GM12873 (cell line): ENCODE measurements around the gene DHX38.

Experiments used
- TF ChIP-seq, protein P1 (sequence below): IDR thresholded peaks from 2 replicates; pipeline ENCODE4 v1.5.1; 2012; ENCODE audit warnings: low read depth, mild to moderate bottlenecking, moderate library complexity, low read length, control low read depth; ENCODE audit not compliant: insufficient read depth; ENCODE audit errors: missing control alignments

The DHX38 gene

DNA sequence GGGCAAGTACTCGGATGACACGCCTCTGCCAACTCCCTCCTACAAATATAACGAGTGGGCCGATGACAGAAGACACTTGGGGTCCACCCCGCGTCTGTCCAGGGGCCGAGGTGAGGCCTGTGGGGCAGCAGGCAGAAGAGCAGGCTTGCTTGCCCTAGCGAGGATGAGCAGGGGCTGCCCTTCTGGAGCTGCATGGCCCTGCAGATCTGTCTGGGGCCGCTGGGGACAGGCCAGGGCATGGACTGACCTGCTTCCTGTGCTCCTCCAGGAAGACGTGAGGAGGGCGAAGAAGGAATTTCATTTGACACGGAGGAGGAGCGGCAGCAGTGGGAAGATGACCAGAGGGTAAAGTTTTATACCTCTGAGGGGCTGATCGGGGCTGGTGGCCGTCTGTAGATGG is 5.3 kb downstream of the DHX38 start:
- TF ChIP-seq, protein P1, sequence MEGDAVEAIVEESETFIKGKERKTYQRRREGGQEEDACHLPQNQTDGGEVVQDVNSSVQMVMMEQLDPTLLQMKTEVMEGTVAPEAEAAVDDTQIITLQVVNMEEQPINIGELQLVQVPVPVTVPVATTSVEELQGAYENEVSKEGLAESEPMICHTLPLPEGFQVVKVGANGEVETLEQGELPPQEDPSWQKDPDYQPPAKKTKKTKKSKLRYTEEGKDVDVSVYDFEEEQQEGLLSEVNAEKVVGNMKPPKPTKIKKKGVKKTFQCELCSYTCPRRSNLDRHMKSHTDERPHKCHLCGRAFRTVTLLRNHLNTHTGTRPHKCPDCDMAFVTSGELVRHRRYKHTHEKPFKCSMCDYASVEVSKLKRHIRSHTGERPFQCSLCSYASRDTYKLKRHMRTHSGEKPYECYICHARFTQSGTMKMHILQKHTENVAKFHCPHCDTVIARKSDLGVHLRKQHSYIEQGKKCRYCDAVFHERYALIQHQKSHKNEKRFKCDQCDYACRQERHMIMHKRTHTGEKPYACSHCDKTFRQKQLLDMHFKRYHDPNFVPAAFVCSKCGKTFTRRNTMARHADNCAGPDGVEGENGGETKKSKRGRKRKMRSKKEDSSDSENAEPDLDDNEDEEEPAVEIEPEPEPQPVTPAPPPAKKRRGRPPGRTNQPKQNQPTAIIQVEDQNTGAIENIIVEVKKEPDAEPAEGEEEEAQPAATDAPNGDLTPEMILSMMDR = no peak

DNA sequence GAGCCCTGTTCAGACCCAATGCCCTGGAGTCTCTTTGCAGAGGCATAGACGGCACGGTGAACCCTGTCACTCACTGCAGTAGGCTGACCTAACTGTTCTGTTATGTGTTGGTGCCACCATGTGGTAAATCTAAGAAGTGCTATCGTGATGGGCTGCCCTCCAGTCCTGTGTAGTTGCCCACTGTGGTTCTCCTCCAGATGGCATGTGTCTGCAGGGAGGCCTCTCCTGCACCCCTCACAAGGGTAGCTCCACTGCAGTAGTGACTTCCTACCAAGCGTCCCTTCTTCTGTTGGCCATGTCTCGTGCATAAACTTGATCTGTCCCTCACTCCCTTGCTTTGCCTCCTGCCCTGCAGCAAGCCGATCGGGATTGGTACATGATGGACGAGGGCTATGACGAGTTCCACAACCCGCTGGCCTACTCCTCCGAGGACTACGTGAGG is 5.8 kb downstream of the DHX38 start:
- TF ChIP-seq, protein P1 = peak; percentile 75

DNA sequence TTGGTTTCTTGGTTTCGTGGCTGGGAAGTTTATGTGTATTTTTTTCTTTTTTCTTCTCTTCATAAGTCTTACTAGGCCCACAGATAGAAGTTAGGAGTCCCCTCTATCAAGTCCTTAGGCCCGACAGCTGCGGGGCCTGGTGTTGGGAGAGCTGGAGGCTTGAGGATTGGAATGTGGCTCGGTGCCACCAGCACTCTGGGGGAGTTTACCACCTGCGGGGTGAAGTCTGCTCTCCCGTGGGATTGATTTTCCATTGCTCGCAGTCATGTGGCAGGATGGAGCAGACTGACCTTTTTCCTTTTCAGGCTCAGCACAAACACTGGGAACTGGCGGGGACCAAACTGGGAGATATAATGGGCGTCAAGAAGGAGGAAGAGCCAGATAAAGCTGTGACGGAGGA is 7.5 kb downstream of the DHX38 start:
- TF ChIP-seq, protein P1 = no peak

DNA sequence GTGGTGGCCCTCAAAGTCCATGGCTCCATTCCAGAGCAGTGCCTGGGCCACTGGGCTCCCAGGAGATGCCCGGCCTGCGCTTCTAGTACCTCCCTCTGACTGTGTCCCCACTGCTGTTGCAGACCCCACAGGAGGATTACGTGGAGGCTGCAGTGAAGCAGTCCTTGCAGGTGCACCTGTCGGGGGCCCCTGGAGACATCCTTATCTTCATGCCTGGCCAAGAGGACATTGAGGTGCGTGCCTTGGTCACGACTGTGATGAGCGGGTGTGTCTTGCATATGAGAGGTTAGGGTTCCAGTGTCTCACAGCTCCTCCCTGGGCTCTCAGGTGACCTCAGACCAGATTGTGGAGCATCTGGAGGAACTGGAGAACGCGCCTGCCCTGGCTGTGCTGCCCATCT is 11.3 kb downstream of the DHX38 start:
- TF ChIP-seq, protein P1 = no peak

DNA sequence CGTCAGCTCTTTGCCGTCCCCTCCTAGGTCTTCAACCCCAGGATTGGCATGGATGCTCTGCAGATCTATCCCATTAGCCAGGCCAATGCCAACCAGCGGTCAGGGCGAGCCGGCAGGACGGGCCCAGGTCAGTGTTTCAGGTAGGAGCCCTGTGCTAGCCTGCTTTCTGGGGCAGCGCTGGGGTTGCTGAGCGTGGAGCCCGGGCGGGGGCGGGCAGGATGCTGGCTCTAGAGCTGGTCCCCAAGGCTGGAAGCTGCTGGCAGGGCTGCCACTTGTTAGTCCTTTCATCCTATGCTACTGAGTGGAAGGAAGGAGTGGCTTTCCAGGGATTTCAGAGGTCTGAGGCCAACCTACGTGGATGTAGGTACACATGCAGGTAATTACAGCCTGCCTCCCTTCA is 12.3 kb downstream of the DHX38 start:
- TF ChIP-seq, protein P1 = no peak

DNA sequence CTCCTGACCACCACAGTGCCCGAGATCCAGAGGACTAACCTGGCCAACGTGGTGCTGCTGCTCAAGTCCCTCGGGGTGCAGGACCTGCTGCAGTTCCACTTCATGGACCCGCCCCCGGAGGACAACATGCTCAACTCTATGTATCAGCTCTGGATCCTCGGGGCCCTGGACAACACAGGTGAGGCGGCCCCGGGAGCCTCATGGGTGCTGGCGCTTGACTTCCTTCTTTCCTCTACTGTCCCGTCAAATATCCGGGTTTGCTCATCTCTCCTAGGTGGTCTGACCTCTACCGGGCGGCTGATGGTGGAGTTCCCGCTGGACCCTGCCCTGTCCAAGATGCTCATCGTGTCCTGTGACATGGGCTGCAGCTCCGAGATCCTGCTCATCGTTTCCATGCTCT is 13.7 kb downstream of the DHX38 start:
- TF ChIP-seq, protein P1 = no peak

DNA sequence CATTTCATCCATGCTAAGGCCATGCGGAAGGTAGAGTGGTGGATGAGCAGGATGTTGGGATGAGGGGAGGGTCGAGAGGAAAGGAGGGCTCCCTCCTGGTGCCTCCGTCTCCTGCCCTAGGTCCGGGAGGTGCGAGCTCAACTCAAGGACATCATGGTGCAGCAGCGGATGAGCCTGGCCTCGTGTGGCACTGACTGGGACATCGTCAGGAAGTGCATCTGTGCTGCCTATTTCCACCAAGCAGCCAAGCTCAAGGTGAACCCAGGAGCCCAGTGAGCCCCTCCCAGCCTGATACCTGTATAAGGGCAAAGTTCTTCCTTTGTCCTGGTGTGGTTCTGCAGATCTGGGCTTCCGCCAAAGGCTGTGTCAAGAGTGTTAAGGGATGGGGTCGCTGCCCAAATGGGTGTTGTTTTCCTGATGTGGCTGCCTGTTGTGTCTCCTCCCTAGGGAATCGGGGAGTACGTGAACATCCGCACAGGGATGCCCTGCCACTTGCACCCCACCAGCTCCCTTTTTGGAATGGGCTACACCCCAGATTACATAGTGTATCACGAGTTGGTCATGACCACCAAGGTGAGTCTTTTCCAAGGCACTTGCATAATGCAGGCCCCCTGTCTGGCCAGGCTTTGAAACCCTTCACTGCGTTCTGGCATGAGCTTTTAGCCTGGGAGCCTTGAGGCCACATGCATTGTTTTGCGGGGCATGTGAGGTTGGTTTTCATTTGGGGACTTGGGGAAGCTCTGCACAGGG is 14.9 kb downstream of the DHX38 start:
- TF ChIP-seq, protein P1 = no peak
